ENCODE results near the gene ST14.
"Not testable (repeated sequence)": the region's sequence is repeated elsewhere in the genome, so short reads cannot be mapped to it uniquely, and the experiment has no call there.

Gene ST14

GRCh38 chr11:130188585-130189347 lies 29.2 kb downstream of the ST14 start:
- no peak overlapping the region for H3K4me3 ChIP-seq (ENCODE audit: low read depth, low read length)
- TF ChIP-seq CTCF (IDR thresholded peaks at IDR 0.05; ENCODE audit: low read depth, low read length) = no peak

- no peak for TF ChIP-seq CTCF (IDR thresholded peaks at IDR 0.05; ENCODE audit: low read depth, low read length)
- H3K4me3 ChIP-seq (ENCODE audit: low read depth, low read length) = no peak overlapping the region
Measured at GRCh38 chr11:130189492-130190210, 30.1 kb downstream of the ST14 start.

GRCh38 chr11:130190371-130190881 lies 30.8 kb downstream of the ST14 start:
- TF ChIP-seq CTCF (IDR thresholded peaks at IDR 0.05; ENCODE audit: low read depth, low read length) = no peak
- no peak overlapping the region for H3K4me3 ChIP-seq (ENCODE audit: low read depth, low read length)

- TF ChIP-seq CTCF (IDR thresholded peaks at IDR 0.05; ENCODE audit: low read depth, low read length) = no peak
- no peak overlapping the region for H3K4me3 ChIP-seq (ENCODE audit: low read depth, low read length)
Measured at GRCh38 chr11:130191896-130192295, 32.3 kb downstream of the ST14 start.

- no peak for TF ChIP-seq CTCF (IDR thresholded peaks at IDR 0.05; ENCODE audit: low read depth, low read length)
- H3K4me3 ChIP-seq (ENCODE audit: low read depth, low read length) = no peak overlapping the region
Measured at GRCh38 chr11:130192845-130193267, 33.3 kb downstream of the ST14 start.

- not testable (repeated sequence) for H3K4me3 ChIP-seq (ENCODE audit: low read depth, low read length)
Measured at GRCh38 chr11:130193551-130193950, 34.0 kb downstream of the ST14 start.

- TF ChIP-seq CTCF (IDR thresholded peaks at IDR 0.05; ENCODE audit: low read depth, low read length) = no peak
- no peak overlapping the region for H3K4me3 ChIP-seq (ENCODE audit: low read depth, low read length)
Measured at GRCh38 chr11:130194241-130195023, 34.9 kb downstream of the ST14 start.

Measured in WI38 (cell line).